Measurements from ENCODE around the gene MSS51. TPM values are rescaled to one million over a fixed set of nuclear protein-coding genes. Genes with fewer than 3 reads are reported as not detected.

Gene MSS51
- total and polyA plus RNA-seq, 4 donors, result 2.4 to 6.4 (median 3.5) TPM

DNA sequence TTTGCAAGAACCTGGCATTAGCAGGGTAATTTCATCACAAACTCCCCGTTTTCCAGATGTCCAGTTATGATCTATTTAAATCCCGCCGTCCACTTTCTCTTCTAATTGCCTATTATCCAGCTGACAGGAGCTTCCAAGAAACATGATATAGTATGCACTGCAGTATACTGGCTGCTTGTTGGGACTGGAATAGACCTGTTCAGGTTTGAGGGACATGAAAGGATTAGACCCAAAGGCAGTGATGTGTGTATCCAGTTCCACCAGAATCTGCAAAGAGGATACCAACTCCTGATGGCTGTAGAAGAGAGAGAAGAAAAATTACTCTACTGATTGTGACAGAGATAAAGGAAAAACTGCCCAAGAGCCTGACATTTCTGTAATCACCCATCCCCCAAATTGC lies 8.9 kb downstream of the MSS51 start:
- H3K27ac ChIP-seq (ENCODE audit: low read depth, low read length), result no peak overlapping the region
- 82% methylated on average over 3 of the region's 3 CpGs for whole genome bisulfite sequencing (ENCODE audit: insufficient coverage)
- no peaks in the 10 kb centered on the region for H3K27me3 ChIP-seq (ENCODE audit: control insufficient read depth, insufficient read depth, low read length)
- no peaks in the 10 kb centered on the region for H3K4me1 ChIP-seq (ENCODE audit: control insufficient read depth, insufficient read depth, low read length)
- peaks cover 46% of the 10 kb centered on the region for H3K36me3 ChIP-seq (ENCODE audit: control insufficient read depth, insufficient read depth, low read length)
- no peak overlapping the region for H3K4me3 ChIP-seq (ENCODE audit: low read depth, low read length)
- no peaks in the 10 kb centered on the region for H3K9me3 ChIP-seq (ENCODE audit: control insufficient read depth, insufficient read depth, low read length)
- DNase-seq (ENCODE audit: low read depth in 4 of 6, low spot score in 6 of 6), result no peak

DNA sequence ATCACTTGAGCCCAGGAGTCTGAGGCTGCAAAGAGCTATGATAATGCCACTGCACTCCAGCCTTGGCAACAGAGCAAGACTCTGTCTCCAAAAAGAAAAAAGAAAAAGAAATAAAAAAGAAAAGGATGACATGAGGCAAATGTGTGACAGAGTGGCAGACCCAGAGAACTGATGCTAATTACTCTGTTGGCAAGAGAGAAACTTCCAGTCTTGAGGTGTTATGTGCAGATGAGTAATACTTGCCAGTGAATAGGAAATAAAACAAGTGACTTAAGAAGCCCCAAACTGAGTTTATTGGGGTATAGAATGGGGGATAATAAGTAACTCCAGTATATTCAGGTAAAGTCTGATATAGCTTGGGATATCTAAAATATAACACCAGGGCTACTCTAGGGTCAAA lies 10.1 kb downstream of the MSS51 start:
- H3K4me1 ChIP-seq (ENCODE audit: control insufficient read depth, insufficient read depth, low read length), result no peaks in the 10 kb centered on the region
- H3K27me3 ChIP-seq (ENCODE audit: control insufficient read depth, insufficient read depth, low read length), result no peaks in the 10 kb centered on the region
- no peak for DNase-seq (ENCODE audit: low read depth in 4 of 6, low spot score in 6 of 6)
- H3K27ac ChIP-seq (ENCODE audit: low read depth, low read length), result no peak overlapping the region
- H3K9me3 ChIP-seq (ENCODE audit: control insufficient read depth, insufficient read depth, low read length), result no peaks in the 10 kb centered on the region
- H3K4me3 ChIP-seq (ENCODE audit: low read depth, low read length), result no peak overlapping the region
- peaks cover 42% of the 10 kb centered on the region for H3K36me3 ChIP-seq (ENCODE audit: control insufficient read depth, insufficient read depth, low read length)

DNA sequence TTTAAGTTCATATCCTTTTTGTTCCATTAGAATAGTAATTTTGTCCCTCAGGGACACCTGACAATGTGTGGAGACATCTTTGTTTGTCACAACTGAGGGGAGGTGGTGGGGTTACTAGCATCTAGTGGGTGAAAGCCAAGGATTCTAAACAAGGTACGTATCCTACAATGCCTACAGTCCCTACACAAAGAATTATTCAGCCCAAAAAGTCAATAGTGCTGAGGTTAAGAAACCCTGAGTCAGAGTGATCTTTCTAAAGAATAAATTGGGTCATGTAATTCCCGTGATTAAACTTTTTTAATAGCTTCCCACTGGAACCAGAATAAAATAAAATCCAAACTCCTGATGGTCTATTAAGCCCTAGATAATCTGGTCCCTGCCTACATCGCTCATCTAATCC lies 16.8 kb downstream of the MSS51 start:
- no peak overlapping the region for H3K27ac ChIP-seq (ENCODE audit: low read depth, low read length)
- H3K36me3 ChIP-seq (ENCODE audit: control insufficient read depth, insufficient read depth, low read length), result no peaks in the 10 kb centered on the region
- no peak for DNase-seq (ENCODE audit: low read depth in 4 of 6, low spot score in 6 of 6)
- H3K9me3 ChIP-seq (ENCODE audit: control insufficient read depth, insufficient read depth, low read length), result no peaks in the 10 kb centered on the region
- peaks cover 2% of the 10 kb centered on the region for H3K4me1 ChIP-seq (ENCODE audit: control insufficient read depth, insufficient read depth, low read length)
- no peak overlapping the region for H3K4me3 ChIP-seq (ENCODE audit: low read depth, low read length)
- WGBS (ENCODE audit: insufficient coverage), result 100% methylated on average over 1 of the region's 3 CpGs
- H3K27me3 ChIP-seq (ENCODE audit: control insufficient read depth, insufficient read depth, low read length), result no peaks in the 10 kb centered on the region

DNA sequence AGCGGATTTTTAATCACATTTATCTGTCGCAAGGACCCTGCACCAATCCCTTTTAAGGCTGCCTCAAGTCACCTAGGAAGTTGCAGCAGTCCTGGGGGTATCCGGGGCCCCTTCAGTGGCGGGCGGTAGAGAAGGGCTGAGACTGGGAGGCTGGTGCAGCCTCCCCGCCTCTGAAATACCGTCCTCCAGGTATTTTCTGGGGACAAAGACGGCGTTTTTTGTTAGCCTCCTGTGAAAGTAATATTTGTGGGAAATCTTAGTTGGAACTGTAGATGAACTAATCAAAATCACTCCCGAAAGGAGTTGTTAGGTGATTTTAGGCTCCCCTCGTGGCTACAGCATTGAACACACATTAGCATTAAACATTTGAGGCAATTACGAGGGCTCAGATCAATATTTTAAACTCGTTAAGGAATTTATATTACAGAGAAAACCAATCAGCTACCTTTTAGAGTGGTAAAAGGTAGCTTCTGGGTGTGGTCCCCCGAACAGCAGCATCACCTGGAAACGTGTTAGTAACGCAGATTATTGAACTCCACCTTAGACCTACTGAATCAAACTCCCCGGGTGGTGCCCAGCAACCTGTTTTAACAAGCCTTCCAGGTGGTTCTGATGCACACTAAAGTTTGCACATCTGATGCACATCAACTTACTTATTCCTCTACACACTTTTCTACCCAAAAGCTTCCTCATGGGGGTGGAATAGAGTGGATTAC lies 19.0 kb downstream of the MSS51 start:
- Histone ChIP-seq H3K4me1 (ENCODE audit: control insufficient read depth, insufficient read depth, low read length) (peaks cover 2% of the 10 kb centered on the region), H3K4me3 (ENCODE audit: low read depth, low read length) (peak overlapping the region; percentile 83), H3K27ac (ENCODE audit: low read depth, low read length) (peak overlapping the region; percentile 91), H3K36me3 (ENCODE audit: control insufficient read depth, insufficient read depth, low read length) (no peaks in the 10 kb centered on the region), H3K9me3 (ENCODE audit: control insufficient read depth, insufficient read depth, low read length) (no peaks in the 10 kb centered on the region), H3K27me3 (ENCODE audit: control insufficient read depth, insufficient read depth, low read length) (no peaks in the 10 kb centered on the region)
- DNase-seq (ENCODE audit: low read depth in 4 of 6, low spot score in 6 of 6), result peak in 4 of 6 donors; percentile 1 to 9 (median 4)
- WGBS (ENCODE audit: insufficient coverage), result 11% methylated on average over 10 of the region's 17 CpGs

DNA sequence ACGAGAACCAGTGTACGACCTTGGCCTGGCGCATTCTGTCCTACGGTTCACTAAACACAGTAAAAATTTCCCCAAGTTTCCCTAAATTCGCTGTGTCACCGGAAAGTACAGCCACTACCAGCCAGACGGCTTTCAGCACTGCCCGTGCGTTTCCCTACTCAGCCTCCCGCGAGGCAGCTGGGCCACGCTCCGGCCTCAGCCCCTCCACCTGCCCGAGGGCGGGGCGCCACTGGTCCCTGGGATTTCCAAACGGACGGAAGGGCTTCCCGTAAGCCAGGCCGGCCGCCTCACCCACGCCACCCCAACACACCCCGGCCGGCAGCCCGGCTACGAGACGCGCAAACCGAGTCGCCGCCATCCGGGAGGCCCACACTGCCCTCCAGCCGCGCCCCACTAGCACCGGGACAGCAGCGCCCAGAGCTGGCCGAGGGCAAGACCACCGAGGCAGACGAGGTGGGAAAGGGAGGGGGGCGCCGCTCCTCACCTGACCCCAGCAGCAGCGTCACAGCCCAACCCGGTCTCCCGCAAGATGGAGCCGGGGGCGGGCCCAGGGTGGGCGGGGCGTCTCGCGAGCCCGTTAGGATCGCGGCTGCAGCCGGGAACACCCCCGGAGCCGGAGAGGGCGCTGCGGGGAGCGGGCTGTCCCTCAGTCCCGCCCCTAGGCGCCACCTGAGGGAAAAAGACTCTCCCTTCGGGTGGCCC lies 19.7 kb downstream of the MSS51 start, which contains the start of gene ANXA7:
Gene ANXA7, minus strand, starts transcription at position 531 of the 702 bp plus-strand sequence. CDS start 13,202 bp downstream, outside the sequence.
- no peaks in the 10 kb centered on the region for H3K36me3 ChIP-seq (ENCODE audit: control insufficient read depth, insufficient read depth, low read length)
- WGBS (ENCODE audit: insufficient coverage), result under 1% methylated on average over 60 of the region's 62 CpGs

DNA sequence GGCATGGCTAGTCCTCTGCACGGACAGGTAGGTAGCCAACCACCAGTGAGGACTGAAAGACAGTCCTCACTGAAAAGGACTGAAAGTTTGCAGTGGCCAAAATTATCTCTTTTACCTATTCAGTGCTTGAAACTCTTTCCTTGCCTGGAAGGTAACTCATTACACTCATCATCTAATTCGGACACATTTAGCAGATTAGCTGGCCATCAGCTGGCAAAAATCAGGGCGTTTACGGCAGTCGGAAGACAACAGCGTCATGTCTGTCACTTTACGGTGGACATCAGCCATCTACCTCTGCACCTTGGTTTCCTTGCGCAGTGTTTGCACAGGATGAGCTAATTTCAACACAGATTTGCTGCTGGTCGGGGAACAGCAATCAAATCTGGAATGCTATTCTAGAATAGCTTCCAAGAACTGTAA lies 20.2 kb downstream of the MSS51 start:
- Histone ChIP-seq H3K9me3 (ENCODE audit: control insufficient read depth, insufficient read depth, low read length) (no peaks in the 10 kb centered on the region), H3K4me3 (ENCODE audit: low read depth, low read length) (peak overlapping the region; percentile 83), H3K27ac (ENCODE audit: low read depth, low read length) (peak overlapping the region; percentile 91), H3K27me3 (ENCODE audit: control insufficient read depth, insufficient read depth, low read length) (no peaks in the 10 kb centered on the region), H3K36me3 (ENCODE audit: control insufficient read depth, insufficient read depth, low read length) (peaks cover under 1% of the 10 kb centered on the region), H3K4me1 (ENCODE audit: control insufficient read depth, insufficient read depth, low read length) (peaks cover 2% of the 10 kb centered on the region)
- WGBS (ENCODE audit: insufficient coverage), result 2% methylated on average over 8 of the region's 9 CpGs
- DNase-seq (ENCODE audit: low read depth in 4 of 6, low spot score in 6 of 6), result peak in 3 of 6 donors; percentile 7 to 82 (median 22)

More for the DNA sequence above, 19.7 kb downstream of the MSS51 start, which contains the start of gene ANXA7:
- Histone ChIP-seq H3K27ac (ENCODE audit: low read depth, low read length) (peak within 1 kb of the TSS; percentile 91), H3K4me3 (ENCODE audit: low read depth, low read length) (peak within 1 kb of the TSS; percentile 83), H3K27me3 (ENCODE audit: control insufficient read depth, insufficient read depth, low read length) (no peaks in the 10 kb centered on the region), H3K4me1 (ENCODE audit: control insufficient read depth, insufficient read depth, low read length) (peaks cover 2% of the 10 kb centered on the region), H3K9me3 (ENCODE audit: control insufficient read depth, insufficient read depth, low read length) (no peaks in the 10 kb centered on the region)
- peak; percentile 68 to 97 (median 86) for DNase-seq (ENCODE audit: low read depth in 4 of 6, low spot score in 6 of 6)

DNA sequence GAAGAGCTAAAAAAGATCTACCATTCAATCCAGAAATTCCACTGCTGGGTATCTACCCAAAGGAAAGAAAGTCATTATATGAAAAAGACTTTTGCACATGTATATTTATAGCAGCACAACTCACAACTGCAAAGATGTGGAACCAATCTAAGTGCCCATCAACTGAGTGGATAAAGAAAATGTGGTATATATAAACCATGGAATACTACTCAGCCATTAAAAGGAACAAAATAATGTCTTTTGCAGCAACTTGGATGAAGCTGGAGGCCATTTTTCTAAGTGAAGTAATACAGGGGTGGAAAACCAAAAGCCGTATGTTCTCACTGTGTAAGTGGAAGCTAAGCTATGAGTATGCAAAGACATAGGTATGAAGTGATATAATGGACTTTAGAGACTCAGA lies 22.5 kb downstream of the MSS51 start:
- Histone ChIP-seq H3K9me3 (ENCODE audit: control insufficient read depth, insufficient read depth, low read length) (no peaks in the 10 kb centered on the region), H3K27ac (ENCODE audit: low read depth, low read length) (no peak overlapping the region), H3K27me3 (ENCODE audit: control insufficient read depth, insufficient read depth, low read length) (no peaks in the 10 kb centered on the region), H3K36me3 (ENCODE audit: control insufficient read depth, insufficient read depth, low read length) (peaks cover 3% of the 10 kb centered on the region), H3K4me1 (ENCODE audit: control insufficient read depth, insufficient read depth, low read length) (peaks cover 2% of the 10 kb centered on the region), H3K4me3 (ENCODE audit: low read depth, low read length) (no peak overlapping the region)
- no CpG with 5 or more reads among the region's 1 CpG for WGBS (ENCODE audit: insufficient coverage)
- DNase-seq (ENCODE audit: low read depth in 4 of 6, low spot score in 6 of 6), result no peak

DNA sequence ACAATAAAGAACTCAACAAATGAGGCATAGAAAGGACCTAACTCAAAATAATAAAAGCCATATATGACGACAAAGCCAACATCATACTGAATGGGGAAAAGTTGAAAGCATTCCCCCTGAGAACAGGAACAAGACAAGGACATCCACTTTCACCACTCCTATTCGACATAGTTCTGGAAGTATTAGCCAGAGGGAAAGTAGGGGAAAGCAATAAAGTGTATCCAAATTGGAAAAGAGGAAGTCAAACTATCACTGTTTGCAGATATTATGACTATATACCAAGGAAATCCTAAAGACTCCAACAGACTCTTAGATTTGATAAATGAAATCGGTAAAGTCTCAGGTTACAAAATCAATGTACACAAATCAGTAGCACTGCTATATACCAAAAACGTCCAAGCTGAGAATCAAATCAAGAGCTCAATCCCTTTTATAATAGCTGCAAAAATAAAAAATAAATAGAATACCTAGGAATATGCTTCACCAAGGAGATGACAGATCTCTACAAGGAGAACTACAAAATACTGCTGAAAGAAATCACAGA lies 24.3 kb downstream of the MSS51 start:
- no peaks in the 10 kb centered on the region for H3K27me3 ChIP-seq (ENCODE audit: control insufficient read depth, insufficient read depth, low read length)
- no peak overlapping the region for H3K4me3 ChIP-seq (ENCODE audit: low read depth, low read length)
- H3K4me1 ChIP-seq (ENCODE audit: control insufficient read depth, insufficient read depth, low read length), result no peaks in the 10 kb centered on the region
- H3K9me3 ChIP-seq (ENCODE audit: control insufficient read depth, insufficient read depth, low read length), result no peaks in the 10 kb centered on the region
- no peak for DNase-seq (ENCODE audit: low read depth in 4 of 6, low spot score in 6 of 6)
- H3K27ac ChIP-seq (ENCODE audit: low read depth, low read length), result no peak overlapping the region
- no CpG with 5 or more reads among the region's 4 CpGs for WGBS (ENCODE audit: insufficient coverage)
- peaks cover 3% of the 10 kb centered on the region for H3K36me3 ChIP-seq (ENCODE audit: control insufficient read depth, insufficient read depth, low read length)

DNA sequence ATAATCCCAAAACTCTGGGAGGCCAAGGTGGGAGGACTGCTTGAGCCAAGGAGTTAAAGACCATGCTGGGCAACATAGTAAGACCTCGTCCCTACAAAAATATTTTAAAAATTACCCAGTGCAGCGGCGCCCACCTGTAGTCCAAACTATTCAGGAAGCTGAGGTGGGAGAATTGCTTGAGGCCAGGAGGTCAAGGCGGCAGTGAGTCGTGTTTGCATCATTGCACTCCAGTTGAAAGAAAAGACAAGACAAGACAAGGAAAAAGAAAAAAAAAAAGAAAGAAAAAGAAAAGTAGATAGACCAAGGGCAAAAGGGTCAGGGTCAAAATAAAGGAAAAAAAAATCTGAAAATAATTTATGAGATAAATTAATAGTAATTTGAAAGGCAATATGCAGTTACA lies 25.3 kb downstream of the MSS51 start:
- Histone ChIP-seq H3K36me3 (ENCODE audit: control insufficient read depth, insufficient read depth, low read length) (peaks cover 3% of the 10 kb centered on the region), H3K27ac (ENCODE audit: low read depth, low read length) (no peak overlapping the region), H3K9me3 (ENCODE audit: control insufficient read depth, insufficient read depth, low read length) (no peaks in the 10 kb centered on the region), H3K4me1 (ENCODE audit: control insufficient read depth, insufficient read depth, low read length) (no peaks in the 10 kb centered on the region), H3K4me3 (ENCODE audit: low read depth, low read length) (no peak overlapping the region), H3K27me3 (ENCODE audit: control insufficient read depth, insufficient read depth, low read length) (no peaks in the 10 kb centered on the region)
- WGBS (ENCODE audit: insufficient coverage), result 78% methylated on average over 2 of the region's 5 CpGs
- no peak for DNase-seq (ENCODE audit: low read depth in 4 of 6, low spot score in 6 of 6)
